Fibroblast of the conjunctiva (primary cell): Measurements from ENCODE around the gene NEXN.
A peak's percentile ranks its signal among the peaks of the same experiment; 100 is the strongest.
"Not testable (repeated sequence)": the region's sequence is repeated elsewhere in the genome, so short reads cannot be mapped to it uniquely, and the experiment has no call there.

Experiments
- DNase-seq: peaks from one replicate; pipeline ENCODE4 v3.0.0-alpha.2; 2010; ENCODE audit warnings: low read depth

Gene NEXN

GRCh38 chr1:77906019-77906545 is 17.7 kb downstream of the NEXN start:
- DNase-seq = no peak

GRCh38 chr1:77906624-77907023 is 18.2 kb downstream of the NEXN start:
- DNase-seq = no peak

- DNase-seq = no peak
Measured at GRCh38 chr1:77910116-77910515, 21.7 kb downstream of the NEXN start.

GRCh38 chr1:77918918-77919317 is 30.5 kb downstream of the NEXN start:
- DNase-seq = not testable (repeated sequence)

GRCh38 chr1:77925518-77925917 is 37.1 kb downstream of the NEXN start:
- DNase-seq = no peak

- no peak for DNase-seq
Measured at GRCh38 chr1:77925956-77926355, 37.5 kb downstream of the NEXN start.

- no peak for DNase-seq
Measured at GRCh38 chr1:77926561-77927357, 38.3 kb downstream of the NEXN start.

- DNase-seq = no peak
Measured at GRCh38 chr1:77927414-77927813, 39.0 kb downstream of the NEXN start.

- DNase-seq = no peak
Measured at GRCh38 chr1:77929806-77930205, 41.4 kb downstream of the NEXN start.

GRCh38 chr1:77938651-77939050 is 50.2 kb downstream of the NEXN start:
- no peak for DNase-seq

- DNase-seq = no peak
Measured at GRCh38 chr1:77940921-77941570, 52.6 kb downstream of the NEXN start.

GRCh38 chr1:77942400-77943140 is 54.1 kb downstream of the NEXN start:
- DNase-seq = no peak

- DNase-seq = no peak
Measured at GRCh38 chr1:77945345-77945744, 56.9 kb downstream of the NEXN start.

GRCh38 chr1:77948841-77949424 is 60.5 kb downstream of the NEXN start:
- DNase-seq = peak; percentile 30

- no peak for DNase-seq
Measured at GRCh38 chr1:77950873-77951272, 62.4 kb downstream of the NEXN start.

- no peak for DNase-seq
Measured at GRCh38 chr1:77951328-77951727, 62.9 kb downstream of the NEXN start.

GRCh38 chr1:77953907-77954306 is 65.5 kb downstream of the NEXN start:
- DNase-seq = no peak

GRCh38 chr1:77954521-77954920 is 66.1 kb downstream of the NEXN start:
- no peak for DNase-seq

- no peak for DNase-seq
Measured at GRCh38 chr1:77955709-77956108, 67.3 kb downstream of the NEXN start.

GRCh38 chr1:77956464-77956863 is 68.0 kb downstream of the NEXN start:
- no peak for DNase-seq

GRCh38 chr1:77958391-77958790 is 70.0 kb downstream of the NEXN start:
- peak; percentile 55 for DNase-seq

GRCh38 chr1:77958850-77959249 is 70.4 kb downstream of the NEXN start:
- DNase-seq = no peak
